HCT116 (cell line): ENCODE measurements around the gene GABRR2.

Experiments used
- CEBPB ChIP-seq: IDR thresholded peaks from 2 replicates; pipeline ENCODE4 v1.6.1; 2012; ENCODE audit warnings: low read depth
- TF ChIP-seq, protein P1 (sequence below): IDR thresholded peaks from 2 replicates; pipeline ENCODE4 v1.6.1; 2012; ENCODE audit warnings: low read depth

DNA sequence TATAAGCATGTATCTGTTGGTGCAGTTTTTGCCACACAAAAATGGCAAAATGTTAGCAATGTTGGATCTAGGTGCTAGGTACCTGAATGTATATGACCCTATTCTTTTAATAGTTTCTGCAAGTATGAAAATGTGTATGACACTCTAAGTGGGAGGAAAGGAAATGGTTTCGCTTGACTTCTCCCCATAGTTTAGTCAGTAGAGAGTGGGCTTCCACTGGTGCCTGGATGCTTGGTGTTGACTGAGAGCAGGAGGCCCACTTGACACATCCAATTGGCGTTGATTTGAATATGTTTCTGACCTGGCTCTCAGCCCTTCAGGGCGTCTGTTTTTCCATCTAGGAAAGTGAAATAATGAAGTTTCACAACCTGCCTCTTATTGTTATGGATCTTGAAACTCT, 56.2 kb downstream of the GABRR2 start:
- TF ChIP-seq, protein P1, sequence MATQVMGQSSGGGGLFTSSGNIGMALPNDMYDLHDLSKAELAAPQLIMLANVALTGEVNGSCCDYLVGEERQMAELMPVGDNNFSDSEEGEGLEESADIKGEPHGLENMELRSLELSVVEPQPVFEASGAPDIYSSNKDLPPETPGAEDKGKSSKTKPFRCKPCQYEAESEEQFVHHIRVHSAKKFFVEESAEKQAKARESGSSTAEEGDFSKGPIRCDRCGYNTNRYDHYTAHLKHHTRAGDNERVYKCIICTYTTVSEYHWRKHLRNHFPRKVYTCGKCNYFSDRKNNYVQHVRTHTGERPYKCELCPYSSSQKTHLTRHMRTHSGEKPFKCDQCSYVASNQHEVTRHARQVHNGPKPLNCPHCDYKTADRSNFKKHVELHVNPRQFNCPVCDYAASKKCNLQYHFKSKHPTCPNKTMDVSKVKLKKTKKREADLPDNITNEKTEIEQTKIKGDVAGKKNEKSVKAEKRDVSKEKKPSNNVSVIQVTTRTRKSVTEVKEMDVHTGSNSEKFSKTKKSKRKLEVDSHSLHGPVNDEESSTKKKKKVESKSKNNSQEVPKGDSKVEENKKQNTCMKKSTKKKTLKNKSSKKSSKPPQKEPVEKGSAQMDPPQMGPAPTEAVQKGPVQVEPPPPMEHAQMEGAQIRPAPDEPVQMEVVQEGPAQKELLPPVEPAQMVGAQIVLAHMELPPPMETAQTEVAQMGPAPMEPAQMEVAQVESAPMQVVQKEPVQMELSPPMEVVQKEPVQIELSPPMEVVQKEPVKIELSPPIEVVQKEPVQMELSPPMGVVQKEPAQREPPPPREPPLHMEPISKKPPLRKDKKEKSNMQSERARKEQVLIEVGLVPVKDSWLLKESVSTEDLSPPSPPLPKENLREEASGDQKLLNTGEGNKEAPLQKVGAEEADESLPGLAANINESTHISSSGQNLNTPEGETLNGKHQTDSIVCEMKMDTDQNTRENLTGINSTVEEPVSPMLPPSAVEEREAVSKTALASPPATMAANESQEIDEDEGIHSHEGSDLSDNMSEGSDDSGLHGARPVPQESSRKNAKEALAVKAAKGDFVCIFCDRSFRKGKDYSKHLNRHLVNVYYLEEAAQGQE = no peak
- no peak for TF ChIP-seq CEBPB
